Keratinocyte (primary cell): ENCODE measurements around the gene LSM14A. TPM values are rescaled to one million over a fixed set of nuclear protein-coding genes. Genes with fewer than 3 reads are reported as not detected.
A peak's percentile ranks its signal among the peaks of the same experiment; 100 is the strongest.

Experiments
- DNase-seq: peaks from one replicate; pipeline ENCODE4 v3.0.0-alpha.2; 2011; ENCODE audit warnings: low read depth, missing footprints, low spot score
- FAIRE-seq: peaks from 2 replicates; lab custom pipeline; 2011; peaks lifted over from hg19 to GRCh38; lab: Jason Lieb, UNC
- H2AFZ ChIP-seq: 2 replicates; pipeline ENCODE4 v1.6.0; 2012; ENCODE audit warnings: low read length, control low read depth, inconsistent platforms; ENCODE audit not compliant: control insufficient read depth
- H3K27ac ChIP-seq: 2 replicates; pipeline ENCODE4 v1.5.1; 2011; ENCODE audit warnings: low read length; ENCODE audit not compliant: control insufficient read depth, insufficient read depth
- H3K27me3 ChIP-seq: 3 replicates; pipeline ENCODE4 v1.6.0; 2011; ENCODE audit warnings: low read length; ENCODE audit not compliant: control insufficient read depth, insufficient read depth; ENCODE audit errors: extremely low read depth
- H3K36me3 ChIP-seq, 2 experiments: 2 replicates in 1 of 2; 3 replicates in 1 of 2; pipeline ENCODE4 v1.5.1; 2011; ENCODE audit warnings: low read length in 2 of 2, mild to moderate bottlenecking in 1 of 2; ENCODE audit not compliant: control insufficient read depth in 2 of 2, insufficient read depth in 2 of 2; ENCODE audit errors: extremely low read depth in 1 of 2
- H3K4me1 ChIP-seq: 3 replicates; pipeline ENCODE4 v1.5.1; 2011; ENCODE audit warnings: low read length; ENCODE audit not compliant: control insufficient read depth, insufficient read depth; ENCODE audit errors: extremely low read depth
- H3K4me2 ChIP-seq: 3 replicates; pipeline ENCODE4 v1.6.0; 2011; ENCODE audit warnings: low read depth, low read length; ENCODE audit not compliant: control insufficient read depth, insufficient read depth; ENCODE audit errors: extremely low read depth
- H3K4me3 ChIP-seq, 3 experiments: fragments of 200-600 bp in 1 of 3; sonication (generic) in 1 of 3; 2 replicates in 2 of 3; 3 replicates in 1 of 3; pipeline ENCODE4 v1.5.1; 2011 to 2016; ENCODE audit warnings: low read length in 3 of 3, mild to moderate bottlenecking in 3 of 3, control low read depth in 2 of 3, inconsistent platforms in 1 of 3, low read depth in 1 of 3, mixed read lengths in 1 of 3, mixed run types in 1 of 3, moderate library complexity in 1 of 3; ENCODE audit not compliant: control insufficient read depth in 2 of 3, insufficient read depth in 2 of 3; ENCODE audit errors: extremely low read depth in 1 of 3
- H3K79me2 ChIP-seq: 2 replicates; pipeline ENCODE4 v1.6.0; 2012; ENCODE audit warnings: low read length; ENCODE audit not compliant: control insufficient read depth, insufficient read depth
- H3K9ac ChIP-seq: 3 replicates; pipeline ENCODE4 v1.6.0; 2011; ENCODE audit warnings: low read length; ENCODE audit not compliant: control insufficient read depth, insufficient read depth; ENCODE audit errors: extremely low read depth
- H3K9me1 ChIP-seq: 3 replicates; pipeline ENCODE4 v1.6.0; 2011; ENCODE audit warnings: low read length; ENCODE audit not compliant: control insufficient read depth, insufficient read depth; ENCODE audit errors: extremely low read depth
- H3K9me3 ChIP-seq: 2 replicates; pipeline ENCODE4 v1.5.1; 2012; ENCODE audit warnings: low read depth, low read length; ENCODE audit not compliant: control insufficient read depth
- H4K20me1 ChIP-seq: 3 replicates; pipeline ENCODE4 v1.6.0; 2011; ENCODE audit warnings: low read length; ENCODE audit not compliant: control insufficient read depth, insufficient read depth; ENCODE audit errors: extremely low read depth
- CTCF ChIP-seq, 3 experiments: IDR thresholded peaks in 1 of 3; conservative IDR thresholded peaks in 1 of 3; optimal IDR thresholded peaks in 1 of 3; 2 replicates in 2 of 3; 3 replicates in 1 of 3; pipeline versions ENCODE3 to v1.5.1; 2011; ENCODE audit warnings: low read length in 3 of 3, mild to moderate bottlenecking in 3 of 3, moderate library complexity in 2 of 3, control low read depth in 1 of 3, inconsistent platforms in 1 of 3; ENCODE audit not compliant: insufficient read depth in 2 of 3; ENCODE audit errors: extremely low read depth in 1 of 3
- EZH2 ChIP-seq: IDR thresholded peaks from one replicate; pipeline ENCODE4 v1.6.1; 2012; ENCODE audit warnings: inconsistent platforms, mild to moderate bottlenecking, low read length, moderate library complexity
- dilution Hi-C: fragments of 300-500 bp; cut with MboI; formaldehyde crosslinking; loops from one replicate; pipeline ENCODE4 v1.7.0; 2020; ENCODE audit warnings: low sequenced_read_pairs; ENCODE audit not compliant: extremely low pct_ligation_motif_present
- polyA plus RNA-seq, 5 experiments: library from polyadenylated mRNA; depleted of rRNA in 3 of 5; stranded (reverse) in 3 of 5; stranded (forward) in 1 of 5; unstranded in 1 of 5; fragments of >200 nt; gene quantifications; 1 replicate in 1 of 5; 2 replicates in 3 of 5; 3 replicates in 1 of 5; pipeline versions ENCODE4 v1.2.1 to v1.2.3, GENCODE V29; 2011 to 2012; ENCODE audit warnings: missing spikeins in 2 of 5, low read depth in 1 of 5, low replicate concordance in 1 of 5

The LSM14A gene
- polyA plus RNA-seq, 1 donor (not counting 4 experiments of a cell fraction or from before 2014, with no cell fraction given) = 103 TPM

- peak overlapping the region; percentile 73 for H3K9ac ChIP-seq
- no peaks in the 10 kb centered on the region for H3K9me3 ChIP-seq
- TF ChIP-seq EZH2 (no peak), CTCF (optimal IDR thresholded peaks at IDR 0.05 in 1 of 3, IDR thresholded peaks at IDR 0.05 in 1 of 3, conservative IDR thresholded peaks at IDR 0.05 in 1 of 3; ENCODE audit: extremely low read depth in 1 of 3, insufficient read depth in 2 of 3, low read length in 3 of 3) (no peak)
- peak; percentile 36 for DNase-seq
- no peaks in the 10 kb centered on the region for H3K27me3 ChIP-seq
- H3K79me2 ChIP-seq = no peaks in the 10 kb centered on the region
- H3K27ac ChIP-seq = peak overlapping the region; percentile 36
- no peak for FAIRE-seq
- dilution Hi-C loops = no loop called here
- no peaks in the 10 kb centered on the region for H3K9me1 ChIP-seq
- no peaks in the 10 kb centered on the region for H4K20me1 ChIP-seq
- peaks cover 3% of the 10 kb centered on the region for H3K4me1 ChIP-seq
- peak overlapping the region; percentile 94 for H2AFZ ChIP-seq
- H3K36me3 ChIP-seq = no peaks in the 10 kb centered on the region
- peak overlapping the region; percentile 93 for H3K4me2 ChIP-seq
- peak overlapping the region; percentile 71 to 81 (median 76) for H3K4me3 ChIP-seq
These were observed 37.9 kb upstream of the LSM14A start for GRCh38 chr19:34134190-34135053.

- DNase-seq = no peak
- no peaks in the 10 kb centered on the region for H3K9me1 ChIP-seq
- dilution Hi-C loops = no loop called here
- no peaks in the 10 kb centered on the region for H4K20me1 ChIP-seq
- H3K4me1 ChIP-seq = peaks cover 3% of the 10 kb centered on the region
- H3K9me3 ChIP-seq = no peaks in the 10 kb centered on the region
- H3K4me2 ChIP-seq = peak overlapping the region; percentile 93
- peak overlapping the region; percentile 73 for H3K9ac ChIP-seq
- FAIRE-seq = no peak
- peak overlapping the region; percentile 71 to 81 (median 76) for H3K4me3 ChIP-seq
- no peaks in the 10 kb centered on the region for H3K36me3 ChIP-seq
- H3K27me3 ChIP-seq = no peaks in the 10 kb centered on the region
- H2AFZ ChIP-seq = peak overlapping the region; percentile 94
- no peaks in the 10 kb centered on the region for H3K79me2 ChIP-seq
- H3K27ac ChIP-seq = peak overlapping the region; percentile 36
- TF ChIP-seq EZH2 (no peak), CTCF (optimal IDR thresholded peaks at IDR 0.05 in 1 of 3, IDR thresholded peaks at IDR 0.05 in 1 of 3, conservative IDR thresholded peaks at IDR 0.05 in 1 of 3; ENCODE audit: extremely low read depth in 1 of 3, insufficient read depth in 2 of 3, low read length in 3 of 3) (no peak)
These were observed 37.1 kb upstream of the LSM14A start for GRCh38 chr19:34135054-34135800.
